OCI-LY7 (cell line): Measurements from ENCODE around the gene SERPINA12.

ENCODE experiments used
- CTCF ChIP-seq: fragments of 200-600 bp; sonication (generic); conservative IDR thresholded peaks from 2 replicates; pipeline ENCODE4 v1.5.1; 2014; ENCODE audit warnings: mild to moderate bottlenecking, antibody characterized with exemption, low read length, moderate library complexity, mixed read lengths
- EZH2phosphoT487 ChIP-seq: fragments of 200-600 bp; sonication (generic); IDR thresholded peaks from 2 replicates; pipeline ENCODE4 v1.6.1; 2018; ENCODE audit warnings: low read depth, borderline replicate concordance, mild to moderate bottlenecking, mixed run types, antibody characterized with exemption, low read length, moderate library complexity, mixed read lengths

- TF ChIP-seq CTCF (no peak), EZH2phosphoT487 (no peak)
These were observed 49.6 kb upstream of the SERPINA12 start for GRCh38 chr14:94558842-94559241.
